DOHH2 (cell line): ENCODE data around the gene SYNCRIP.
"Not testable (repeated sequence)": the region's sequence is repeated elsewhere in the genome, so short reads cannot be mapped to it uniquely, and the experiment has no call there.

Source experiments
- H3F3A ChIP-seq: fragments of 200-600 bp; sonication (generic), shearing (Covaris generic); 2 replicates; pipeline ENCODE4 v1.6.0; 2016; ENCODE audit warnings: antibody characterized with exemption, mild to moderate bottlenecking; ENCODE audit not compliant: control insufficient read depth, insufficient read depth
- H3K27ac ChIP-seq: fragments of 200-600 bp; sonication (generic); 2 replicates; pipeline ENCODE4 v1.5.1; 2014; ENCODE audit warnings: low read depth, mild to moderate bottlenecking, low read length, moderate library complexity
- H3K27me3 ChIP-seq: fragments of 200-600 bp; sonication (generic); 2 replicates; pipeline ENCODE4 v1.6.1; 2014; ENCODE audit warnings: mild to moderate bottlenecking, low read length, mixed read lengths; ENCODE audit not compliant: control insufficient read depth
- H3K36me3 ChIP-seq: fragments of 200-600 bp; sonication (generic); 2 replicates; pipeline ENCODE4 v1.6.1; 2014; ENCODE audit warnings: mild to moderate bottlenecking, low read length, moderate library complexity, mixed read lengths; ENCODE audit not compliant: control insufficient read depth
- H3K4me1 ChIP-seq: fragments of 200-600 bp; sonication (generic); 2 replicates; pipeline ENCODE4 v1.6.1; 2014; ENCODE audit warnings: mild to moderate bottlenecking, low read length, mixed read lengths; ENCODE audit not compliant: control insufficient read depth
- H3K4me2 ChIP-seq: fragments of 200-600 bp; sonication (generic); 2 replicates; pipeline ENCODE4 v1.6.0; 2014; ENCODE audit warnings: mild to moderate bottlenecking, low read length, moderate library complexity
- H3K4me3 ChIP-seq: fragments of 200-600 bp; sonication (generic); 2 replicates; pipeline ENCODE4 v1.5.1; 2014; ENCODE audit warnings: mild to moderate bottlenecking, low read length, mixed read lengths
- H3K79me2 ChIP-seq: fragments of 200-600 bp; sonication (generic); 2 replicates; pipeline ENCODE4 v1.6.1; 2014; ENCODE audit warnings: mild to moderate bottlenecking, low read length, mixed read lengths; ENCODE audit not compliant: control insufficient read depth
- H3K9me2 ChIP-seq: fragments of 200-600 bp; sonication (generic); replicated peaks from 2 replicates; pipeline ENCODE4 v1.6.1; 2014; ENCODE audit warnings: mild to moderate bottlenecking, low read length, mixed read lengths; ENCODE audit not compliant: control insufficient read depth
- H3K9me3 ChIP-seq: fragments of 200-600 bp; sonication (generic); 2 replicates; pipeline ENCODE4 v1.6.1; 2014; ENCODE audit warnings: antibody characterized with exemption, low read length, mixed read lengths; ENCODE audit not compliant: control insufficient read depth, insufficient read depth
- H4K20me1 ChIP-seq: fragments of 200-600 bp; sonication (generic); 2 replicates; pipeline ENCODE4 v1.6.0; 2014; ENCODE audit warnings: low read depth, mild to moderate bottlenecking, antibody characterized with exemption, low read length, moderate library complexity; ENCODE audit not compliant: control insufficient read depth, insufficient read depth
- CTCF ChIP-seq: fragments of 200-600 bp; sonication (generic); IDR thresholded peaks from one replicate; pipeline ENCODE4 v1.5.1; 2014; ENCODE audit warnings: antibody characterized with exemption, mild to moderate bottlenecking, low read depth, low read length; ENCODE audit not compliant: poor library complexity, severe bottlenecking
- EZH2phosphoT487 ChIP-seq: fragments of 200-600 bp; sonication (generic); IDR thresholded peaks from 2 replicates; pipeline ENCODE4 v1.6.1; 2017; ENCODE audit warnings: borderline replicate concordance, mild to moderate bottlenecking, antibody characterized with exemption, low read length, moderate library complexity, mixed read lengths

SYNCRIP gene

GRCh38 chr6:85568411-85568810, 74.3 kb downstream of the SYNCRIP start:
- no peaks in the 10 kb centered on the region for H3K9me3 ChIP-seq
- peaks cover 51% of the 10 kb centered on the region for H3K36me3 ChIP-seq
- no peaks in the 10 kb centered on the region for H3K4me1 ChIP-seq
- H3F3A ChIP-seq = 0 out of 2 replicates have a peak, but pooled peaks cover 2% of the 10 kb centered on the region
- no peak for TF ChIP-seq EZH2phosphoT487
- no peak for TF ChIP-seq CTCF
- H4K20me1 ChIP-seq = no peaks in the 10 kb centered on the region
- H3K9me2 ChIP-seq = no peaks in the 10 kb centered on the region
- H3K4me3 ChIP-seq = no peak overlapping the region
- H3K27ac ChIP-seq = no peak overlapping the region
- H3K4me2 ChIP-seq = no peak overlapping the region
- H3K79me2 ChIP-seq = peaks cover 8% of the 10 kb centered on the region
- H3K27me3 ChIP-seq = no peaks in the 10 kb centered on the region

- no peak for TF ChIP-seq EZH2phosphoT487
- TF ChIP-seq CTCF = no peak
- H3K27me3 ChIP-seq = no peaks in the 10 kb centered on the region
- H3K4me1 ChIP-seq = no peaks in the 10 kb centered on the region
- H3F3A ChIP-seq = 0 out of 2 replicates have a peak, but pooled peaks cover 2% of the 10 kb centered on the region
- no peaks in the 10 kb centered on the region for H3K79me2 ChIP-seq
- H3K9me2 ChIP-seq = no peaks in the 10 kb centered on the region
- peaks cover 37% of the 10 kb centered on the region for H3K36me3 ChIP-seq
- no peaks in the 10 kb centered on the region for H3K9me3 ChIP-seq
- H3K27ac ChIP-seq = no peak overlapping the region
- no peaks in the 10 kb centered on the region for H4K20me1 ChIP-seq
- H3K4me2 ChIP-seq = no peak overlapping the region
- no peak overlapping the region for H3K4me3 ChIP-seq
Measured at GRCh38 chr6:85565736-85566135, 77.0 kb downstream of the SYNCRIP start.

- not testable (repeated sequence) for H3K27me3 ChIP-seq, H4K20me1 ChIP-seq, H3K9me2 ChIP-seq, H3K4me2 ChIP-seq, H3K9me3 ChIP-seq, H3K27ac ChIP-seq, H3F3A ChIP-seq, H3K4me1 ChIP-seq, H3K4me3 ChIP-seq, H3K79me2 ChIP-seq
- peaks cover 34% of the 10 kb centered on the region for H3K36me3 ChIP-seq
Measured at GRCh38 chr6:85564223-85564622, 78.5 kb downstream of the SYNCRIP start.
